ENCODE data around the gene TIMM22. TPM values are rescaled to one million over a fixed set of nuclear protein-coding genes. Genes with fewer than 3 reads are reported as not detected.

Gene TIMM22
- total RNA-seq, 4 donors from 2014 or later: 14.4 to 16.1 (median 15.3) TPM

DNA sequence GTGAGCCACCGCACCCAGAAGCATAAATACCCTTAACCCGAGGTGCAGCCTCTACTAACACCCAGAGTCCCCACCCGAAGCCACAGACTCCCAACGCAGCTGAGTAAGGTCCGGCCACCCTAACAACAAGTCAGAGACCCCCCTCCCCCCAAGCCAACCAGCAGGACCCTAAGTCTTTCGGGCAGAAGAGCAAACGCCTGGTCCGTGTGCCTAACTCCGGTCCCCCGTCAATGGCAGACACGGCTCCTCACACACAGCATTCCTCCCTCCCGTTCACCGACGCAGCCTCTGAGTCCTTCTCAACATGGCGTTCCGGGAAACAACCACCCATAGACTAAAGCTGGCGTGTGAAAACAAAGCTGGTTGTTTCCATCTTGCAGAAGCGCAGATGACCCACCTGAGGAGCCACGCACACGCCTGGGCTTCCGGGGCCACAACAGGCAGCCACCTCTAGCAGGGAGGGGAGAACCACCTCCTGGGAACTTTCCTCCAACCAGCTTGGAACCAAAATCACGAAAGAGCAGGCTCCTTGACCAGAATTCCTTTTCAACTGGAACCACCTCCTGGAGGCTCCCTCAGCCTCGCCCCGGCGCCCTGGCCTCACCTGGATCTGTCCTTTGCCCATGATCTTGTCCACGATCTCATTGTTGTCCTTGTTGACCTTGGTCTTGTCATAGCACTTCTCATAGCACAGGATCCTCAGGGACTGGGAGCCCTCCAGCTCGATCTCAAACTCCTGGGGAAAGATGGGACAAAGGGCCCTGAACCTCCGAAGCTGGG, 52.7 kb downstream of the TIMM22 start:
- ATAC-seq: no peak
- Histone ChIP-seq H3K4me3 (no peak overlapping the region), H3K9me3 (no peaks in the 10 kb centered on the region), H3K27ac (no peak overlapping the region), H3K27me3 (no peaks in the 10 kb centered on the region), H3K36me3 (no peaks in the 10 kb centered on the region), H3K4me1 (peaks cover 0 to 2% of the 10 kb centered on the region in 2 donors)
- no peak for TF ChIP-seq POLR2A (IDR thresholded peaks at IDR 0.05)
- TF ChIP-seq, protein P1, sequence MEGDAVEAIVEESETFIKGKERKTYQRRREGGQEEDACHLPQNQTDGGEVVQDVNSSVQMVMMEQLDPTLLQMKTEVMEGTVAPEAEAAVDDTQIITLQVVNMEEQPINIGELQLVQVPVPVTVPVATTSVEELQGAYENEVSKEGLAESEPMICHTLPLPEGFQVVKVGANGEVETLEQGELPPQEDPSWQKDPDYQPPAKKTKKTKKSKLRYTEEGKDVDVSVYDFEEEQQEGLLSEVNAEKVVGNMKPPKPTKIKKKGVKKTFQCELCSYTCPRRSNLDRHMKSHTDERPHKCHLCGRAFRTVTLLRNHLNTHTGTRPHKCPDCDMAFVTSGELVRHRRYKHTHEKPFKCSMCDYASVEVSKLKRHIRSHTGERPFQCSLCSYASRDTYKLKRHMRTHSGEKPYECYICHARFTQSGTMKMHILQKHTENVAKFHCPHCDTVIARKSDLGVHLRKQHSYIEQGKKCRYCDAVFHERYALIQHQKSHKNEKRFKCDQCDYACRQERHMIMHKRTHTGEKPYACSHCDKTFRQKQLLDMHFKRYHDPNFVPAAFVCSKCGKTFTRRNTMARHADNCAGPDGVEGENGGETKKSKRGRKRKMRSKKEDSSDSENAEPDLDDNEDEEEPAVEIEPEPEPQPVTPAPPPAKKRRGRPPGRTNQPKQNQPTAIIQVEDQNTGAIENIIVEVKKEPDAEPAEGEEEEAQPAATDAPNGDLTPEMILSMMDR (IDR thresholded peaks at IDR 0.05 in 4 of 5, conservative IDR thresholded peaks at IDR 0.05 in 1 of 5): no peak
- in situ Hi-C loops (cut with MboI; ENCODE audit: low sequenced_read_pairs in 4 of 4) (no loop called here), intact Hi-C loops (cut with DNase I; ENCODE audit: low total_unique reads) (no loop called here)
- DNase-seq: no peak

DNA sequence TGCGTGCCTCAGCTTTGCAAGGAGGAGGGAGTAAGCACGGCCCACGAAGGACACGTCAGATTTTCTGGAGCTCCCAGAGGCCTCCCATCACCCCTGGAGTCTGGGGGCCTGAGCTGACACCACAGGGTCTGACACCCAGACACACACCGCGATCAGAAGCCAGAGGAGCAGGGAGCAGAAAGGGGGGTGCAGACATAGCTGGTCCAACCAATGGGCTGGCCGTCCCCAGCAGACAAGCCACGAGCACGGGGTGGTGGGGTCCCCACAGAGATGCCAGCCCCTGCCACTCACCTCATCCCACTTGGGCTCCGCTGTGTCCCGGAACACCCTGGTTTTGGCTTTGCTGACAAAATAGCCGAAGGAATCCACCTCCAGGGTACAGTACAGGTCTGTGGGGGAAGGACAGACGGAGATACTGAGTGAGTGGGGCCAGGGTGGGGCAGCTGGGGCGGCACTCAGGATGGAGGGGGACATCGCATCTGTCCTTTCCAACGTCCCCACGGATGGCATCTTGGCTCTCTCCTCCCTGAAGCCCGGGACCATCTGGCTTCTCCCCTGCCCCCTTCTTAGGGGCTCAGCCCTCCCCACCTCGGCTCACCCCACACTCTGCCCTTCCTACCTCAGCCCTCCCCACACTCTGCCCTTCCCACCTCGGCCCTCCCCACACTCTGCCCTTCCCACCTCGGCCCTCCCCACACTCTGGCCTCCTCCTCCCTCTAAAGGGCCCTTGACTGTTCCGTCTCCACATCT, 53.5 kb downstream of the TIMM22 start:
- DNase-seq (no peak), ATAC-seq (no peak)
- no peak overlapping the region for H3K27ac ChIP-seq
- H3K36me3 ChIP-seq: no peaks in the 10 kb centered on the region
- H3K27me3 ChIP-seq: no peaks in the 10 kb centered on the region
- intact Hi-C loops (cut with DNase I; ENCODE audit: low total_unique reads) (no loop called here), in situ Hi-C loops (cut with MboI; ENCODE audit: low sequenced_read_pairs in 4 of 4) (no loop called here)
- H3K9me3 ChIP-seq: no peaks in the 10 kb centered on the region
- no peak overlapping the region for H3K4me3 ChIP-seq
- TF ChIP-seq, protein P1 (IDR thresholded peaks at IDR 0.05 in 4 of 5, conservative IDR thresholded peaks at IDR 0.05 in 1 of 5): no peak
- TF ChIP-seq POLR2A (IDR thresholded peaks at IDR 0.05): no peak
- no peaks in the 10 kb centered on the region for H3K4me1 ChIP-seq

DNA sequence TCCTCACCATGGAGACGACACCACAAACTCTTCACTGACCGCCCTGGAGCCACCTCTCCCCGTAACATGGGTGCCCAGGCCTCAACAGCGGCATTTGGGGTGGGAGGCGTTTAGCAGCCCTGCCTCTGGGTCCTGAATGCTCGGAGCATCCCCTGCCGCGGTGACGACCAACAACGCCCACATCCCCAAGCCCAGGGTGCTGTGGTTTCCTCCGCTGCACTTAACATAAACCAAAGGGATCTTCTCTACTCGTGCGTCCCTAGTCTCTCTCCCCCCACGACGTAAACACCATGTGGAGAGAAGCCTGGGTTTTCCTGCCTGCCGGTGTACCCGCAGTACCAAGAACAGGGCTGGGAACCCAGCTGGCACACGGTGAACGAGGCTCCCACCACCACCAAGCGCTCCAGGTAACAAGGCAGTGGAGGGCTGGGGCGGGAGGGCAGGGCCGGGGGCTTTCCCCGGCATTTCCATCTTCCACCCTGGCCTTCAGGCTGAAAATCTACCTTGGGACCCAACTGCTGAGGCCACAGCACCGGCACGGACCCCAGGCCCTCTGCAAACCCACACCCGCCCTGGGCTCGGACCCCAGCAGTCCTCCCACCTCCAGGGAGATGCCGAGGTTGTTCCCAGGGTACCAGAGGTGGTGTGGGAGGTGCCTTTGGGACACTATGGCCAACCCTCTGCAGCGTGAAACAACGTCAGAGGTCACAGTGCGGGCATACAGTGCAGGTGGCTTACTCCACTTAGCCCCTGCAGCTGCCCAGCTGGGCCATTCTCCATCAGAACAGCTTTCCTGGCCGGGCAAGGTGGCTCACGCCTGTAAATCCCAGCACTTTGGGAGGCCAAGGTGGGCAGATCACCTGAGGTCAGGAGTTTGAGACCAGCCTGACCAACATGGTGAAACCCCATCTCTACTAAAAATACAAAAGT, 54.3 kb downstream of the TIMM22 start:
- Histone ChIP-seq H3K27me3 (no peaks in the 10 kb centered on the region), H3K9me3 (no peaks in the 10 kb centered on the region), H3K4me3 (no peak overlapping the region), H3K4me1 (peaks cover 5 to 6% of the 10 kb centered on the region in 2 donors), H3K27ac (no peak overlapping the region), H3K36me3 (no peaks in the 10 kb centered on the region)
- no peak for TF ChIP-seq POLR2A (IDR thresholded peaks at IDR 0.05)
- TF ChIP-seq, protein P1 (IDR thresholded peaks at IDR 0.05 in 4 of 5, conservative IDR thresholded peaks at IDR 0.05 in 1 of 5): no peak
- ATAC-seq (no peak), DNase-seq (no peak)
- in situ Hi-C loops (cut with MboI; ENCODE audit: low sequenced_read_pairs in 4 of 4): no loop called here
- intact Hi-C loops (cut with DNase I; ENCODE audit: low total_unique reads): no loop called here

Small RNAs within 50 kb of the gene (microRNA-seq; reads per million reads assigned to microRNA genes)
- 0 reads per million in 2 donors for gene MIR3183 (ENCODE audit: borderline replicate concordance in 2 of 2)

Other genes with a start within 250 kb of the TIMM22 start
- gene GEMIN4, start 244.9 kb upstream of the TIMM22 start, total RNA-seq: 10 to 100 TPM; 10.6 to 21.6 (median 18.9) TPM
- gene GLOD4, start 214.8 kb upstream of the TIMM22 start, total RNA-seq: 10 to 100 TPM; 17.6 to 38.1 (median 22.8) TPM
- 10 to 100 TPM; 24.2 to 58.2 (median 33.0) TPM for gene MRM3, start 214.8 kb upstream of the TIMM22 start, total RNA-seq
- gene NXN, start 17.4 kb upstream of the TIMM22 start, total RNA-seq: 10 to 100 TPM; 55.6 to 86.4 (median 62.7) TPM
- gene ABR, start 182.9 kb downstream of the TIMM22 start, total RNA-seq: 10 to 100 TPM in 3 of 4 donors, 1 to 10 TPM in 1; 9.7 to 15.4 (median 12.8) TPM

All from gastrocnemius medialis (tissue), 4 donors.